ENCODE measurements around the gene PLEKHG4B. TPM values are rescaled to one million over a fixed set of nuclear protein-coding genes. Genes with fewer than 3 reads are reported as not detected.

The PLEKHG4B gene
- total and polyA plus RNA-seq, 2 of the 4 experiments (the other 2 are of a cell fraction): 1.1 TPM

GRCh38 chr5:93221-93980, 1.4 kb downstream of the PLEKHG4B start:
- Histone ChIP-seq H3K14ac (replicated peaks; ENCODE audit: low read depth, low read length) (no peak overlapping the region), H3K9me3 (ENCODE audit: control insufficient read depth, insufficient read depth, low read length) (no peaks in the 10 kb centered on the region), H3K18ac (ENCODE audit: low read depth, low read length) (no peak overlapping the region), H2AK5ac (ENCODE audit: low read depth, low read length) (no peak overlapping the region), H4K91ac (ENCODE audit: insufficient read depth, low read depth, low read length) (no peak overlapping the region), H3K56ac (ENCODE audit: extremely low read depth, insufficient read depth, low read length) (no peak overlapping the region), H3K4me2 (ENCODE audit: low read depth, low read length) (no peak overlapping the region), H3K27me3 (ENCODE audit: control insufficient read depth, insufficient read depth, low read length) (peaks cover 65% of the 10 kb centered on the region), H3K4me1 (ENCODE audit: control insufficient read depth, insufficient read depth, low read length) (no peaks in the 10 kb centered on the region), H2BK5ac (ENCODE audit: low read depth, low read length, poor library complexity, severe bottlenecking) (no peak overlapping the region), H2AK9ac (replicated peaks; ENCODE audit: low read depth, low read length, poor library complexity) (no peak overlapping the region), H2BK15ac (ENCODE audit: low read depth, low read length) (no peak overlapping the region), H3K27ac (ENCODE audit: insufficient read depth, low read length) (no peak overlapping the region), H3K79me1 (ENCODE audit: low read depth in 1 of 2, low read length in 2 of 2) (no peaks in the 10 kb centered on the region), H3K4ac (ENCODE audit: low read depth, low read length) (no peak overlapping the region), H3K23ac (ENCODE audit: low read depth, low read length) (no peak overlapping the region), H2AFZ (replicated peaks; ENCODE audit: low read length, poor library complexity) (no peak overlapping the region), H3K4me3 (ENCODE audit: insufficient read depth, low read depth, low read length) (no peak overlapping the region), H4K8ac (ENCODE audit: low read depth in 2 of 2, low read length in 2 of 2) (no peak overlapping the region), H2BK20ac (ENCODE audit: low read depth, low read length) (no peak overlapping the region), H2BK120ac (ENCODE audit: low read depth, low read length) (no peak overlapping the region), H4K5ac (ENCODE audit: low read depth, low read length) (no peak overlapping the region), H3K9me1 (ENCODE audit: insufficient read depth, low read length) (no peaks in the 10 kb centered on the region), H4K20me1 (ENCODE audit: insufficient read depth, low read length) (no peaks in the 10 kb centered on the region), H3K9ac (ENCODE audit: low read depth, low read length) (no peak overlapping the region), H3K36me3 (ENCODE audit: control insufficient read depth, insufficient read depth, low read length) (no peaks in the 10 kb centered on the region)
- no TSS peak for BruUV-seq (replicated peaks)
- dilution Hi-C loops (cut with HindIII; ENCODE audit: low sequenced_read_pairs, unreplicated experiment): no loop called here
- DNase-seq: no peak
- intact Hi-C loops (cut with micrococcal nuclease): no loop called here
- POLR2A ChIA-PET (ENCODE audit: unreplicated experiment): no interaction called here
- TF ChIP-seq SMC3 (IDR thresholded peaks at IDR 0.05; ENCODE audit: low read depth, low read length) (no peak), MAZ (IDR thresholded peaks at IDR 0.05; ENCODE audit: borderline replicate concordance, low read depth, low read length) (no peak), ELK1 (IDR thresholded peaks at IDR 0.05; ENCODE audit: borderline replicate concordance, low read depth, low read length) (no peak), CHD1 (IDR thresholded peaks at IDR 0.05; ENCODE audit: low read depth, low read length) (no peak), CEBPB (IDR thresholded peaks at IDR 0.05; ENCODE audit: low read depth, low read length) (no peak), MXI1 (IDR thresholded peaks at IDR 0.05; ENCODE audit: borderline replicate concordance, low read depth, low read length) (no peak)
- CTCF ChIA-PET: no interaction called here
- no peak for ATAC-seq (ENCODE audit: low read depth)
- 78% methylated on average over 5 of the region's 15 CpGs; no CpG with 5 or more reads in 1 of the 2 experiments for WGBS, 2 experiments (ENCODE audit: extremely low coverage in 2 of 2, insufficient read length in 1 of 2)
- in situ Hi-C loops (cut with MboI; ENCODE audit: low sequenced_read_pairs): no loop called here

Data from IMR-90 (cell line).